Measurements from ENCODE around the gene MYORG. TPM values are rescaled to one million over a fixed set of nuclear protein-coding genes. Genes with fewer than 3 reads are reported as not detected.

MYORG gene
- total RNA-seq, 2 donors from 2014 or later = 7.4 to 12.1 TPM

DNA sequence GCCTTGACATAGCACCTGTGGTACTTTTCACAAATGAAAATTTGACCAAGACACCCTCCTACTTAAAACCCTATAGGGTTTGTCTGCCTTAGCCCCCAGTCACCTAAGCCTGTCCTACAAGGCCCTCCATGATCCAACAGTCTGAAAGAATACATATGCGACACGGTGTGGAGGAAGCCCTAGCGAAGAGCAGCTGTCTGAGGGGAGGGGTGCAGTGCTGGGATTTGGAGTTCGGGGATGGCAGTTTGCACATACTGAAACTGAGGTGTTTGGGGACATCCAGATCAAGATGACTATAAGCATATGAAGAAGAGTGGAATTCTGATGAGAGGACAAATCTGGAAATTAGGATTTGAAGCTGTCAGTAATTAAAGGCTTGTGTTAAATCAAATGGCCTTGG, 7.2 kb upstream of the MYORG start:
- TF ChIP-seq, protein P1, sequence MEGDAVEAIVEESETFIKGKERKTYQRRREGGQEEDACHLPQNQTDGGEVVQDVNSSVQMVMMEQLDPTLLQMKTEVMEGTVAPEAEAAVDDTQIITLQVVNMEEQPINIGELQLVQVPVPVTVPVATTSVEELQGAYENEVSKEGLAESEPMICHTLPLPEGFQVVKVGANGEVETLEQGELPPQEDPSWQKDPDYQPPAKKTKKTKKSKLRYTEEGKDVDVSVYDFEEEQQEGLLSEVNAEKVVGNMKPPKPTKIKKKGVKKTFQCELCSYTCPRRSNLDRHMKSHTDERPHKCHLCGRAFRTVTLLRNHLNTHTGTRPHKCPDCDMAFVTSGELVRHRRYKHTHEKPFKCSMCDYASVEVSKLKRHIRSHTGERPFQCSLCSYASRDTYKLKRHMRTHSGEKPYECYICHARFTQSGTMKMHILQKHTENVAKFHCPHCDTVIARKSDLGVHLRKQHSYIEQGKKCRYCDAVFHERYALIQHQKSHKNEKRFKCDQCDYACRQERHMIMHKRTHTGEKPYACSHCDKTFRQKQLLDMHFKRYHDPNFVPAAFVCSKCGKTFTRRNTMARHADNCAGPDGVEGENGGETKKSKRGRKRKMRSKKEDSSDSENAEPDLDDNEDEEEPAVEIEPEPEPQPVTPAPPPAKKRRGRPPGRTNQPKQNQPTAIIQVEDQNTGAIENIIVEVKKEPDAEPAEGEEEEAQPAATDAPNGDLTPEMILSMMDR (IDR thresholded peaks at IDR 0.05) = no peak
- Histone ChIP-seq H3K36me3 (no peaks in the 10 kb centered on the region), H3K4me3 (no peak overlapping the region), H3K27me3 (replicated peaks; ENCODE audit: insufficient read depth) (no peaks in the 10 kb centered on the region), H3K27ac (no peak overlapping the region), H3K9me3 (no peaks in the 10 kb centered on the region), H3K4me1 (ENCODE audit: control insufficient read depth in 1 of 2, low read depth in 2 of 2) (peaks cover 8 to 20% of the 10 kb centered on the region in 2 donors)
- ATAC-seq (ENCODE audit: insufficient number of reproducible peaks, low FRiP score, low read depth) (no peak), DNase-seq (ENCODE audit: low spot score) (no peak)

DNA sequence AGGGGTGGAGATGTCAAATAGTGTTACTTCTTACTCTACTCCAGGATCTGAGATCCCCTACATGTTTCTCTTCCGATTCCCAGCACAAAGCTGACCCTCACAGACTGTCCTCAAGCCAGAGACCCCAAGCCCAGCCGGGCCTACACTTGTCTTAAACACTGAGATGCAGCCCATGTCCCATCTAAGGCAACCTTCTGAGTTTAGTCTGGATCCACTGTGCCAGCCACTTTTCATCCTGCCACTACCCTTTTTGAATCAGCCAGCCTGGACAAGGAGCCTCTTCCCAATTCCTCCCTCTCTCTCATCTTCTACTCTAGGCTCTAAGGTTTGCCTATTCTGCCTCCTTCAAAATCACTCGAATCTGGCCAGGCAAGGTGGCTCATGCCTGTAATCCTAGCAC, 6.2 kb upstream of the MYORG start:
- ATAC-seq (ENCODE audit: insufficient number of reproducible peaks, low FRiP score, low read depth) (no peak), DNase-seq (ENCODE audit: low spot score) (no peak)

DNA sequence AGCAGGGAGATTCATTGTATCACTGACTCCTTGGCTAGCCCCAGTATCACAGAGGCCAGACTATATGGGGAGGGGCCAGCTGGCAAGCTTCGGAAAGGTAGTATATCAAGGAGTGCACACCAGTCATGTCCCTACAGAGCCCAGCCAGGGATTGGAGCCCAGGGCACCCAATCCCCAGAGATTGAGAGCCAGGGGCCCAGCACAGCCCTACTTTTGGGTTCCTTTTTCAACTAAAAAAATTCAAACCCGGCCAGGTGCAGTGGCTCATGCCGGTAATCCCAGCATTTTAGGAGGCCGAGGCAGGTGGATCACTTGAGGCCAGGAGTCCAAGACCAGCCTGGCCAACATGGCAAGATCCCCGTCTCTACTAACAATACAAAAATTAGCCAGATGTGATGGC, 5.4 kb upstream of the MYORG start:
- no peaks in the 10 kb centered on the region for H3K36me3 ChIP-seq
- H3K27me3 ChIP-seq (replicated peaks; ENCODE audit: insufficient read depth) = no peaks in the 10 kb centered on the region
- TF ChIP-seq, protein P1 (IDR thresholded peaks at IDR 0.05) = no peak
- no peak overlapping the region for H3K4me3 ChIP-seq
- ATAC-seq (ENCODE audit: insufficient number of reproducible peaks, low FRiP score, low read depth) (no peak), DNase-seq (ENCODE audit: low spot score) (no peak)
- no peak overlapping the region for H3K27ac ChIP-seq
- peaks cover 8 to 20% of the 10 kb centered on the region in 2 donors for H3K4me1 ChIP-seq (ENCODE audit: control insufficient read depth in 1 of 2, low read depth in 2 of 2)
- no peaks in the 10 kb centered on the region for H3K9me3 ChIP-seq

More for the DNA sequence above, 6.2 kb upstream of the MYORG start:
- TF ChIP-seq, protein P1 (IDR thresholded peaks at IDR 0.05) = no peak
- no peaks in the 10 kb centered on the region for H3K36me3 ChIP-seq
- no peak overlapping the region for H3K27ac ChIP-seq
- no peaks in the 10 kb centered on the region for H3K27me3 ChIP-seq (replicated peaks; ENCODE audit: insufficient read depth)
- H3K9me3 ChIP-seq = no peaks in the 10 kb centered on the region
- no peak overlapping the region for H3K4me3 ChIP-seq
- H3K4me1 ChIP-seq (ENCODE audit: control insufficient read depth in 1 of 2, low read depth in 2 of 2) = peaks cover 8 to 20% of the 10 kb centered on the region in 2 donors

DNA sequence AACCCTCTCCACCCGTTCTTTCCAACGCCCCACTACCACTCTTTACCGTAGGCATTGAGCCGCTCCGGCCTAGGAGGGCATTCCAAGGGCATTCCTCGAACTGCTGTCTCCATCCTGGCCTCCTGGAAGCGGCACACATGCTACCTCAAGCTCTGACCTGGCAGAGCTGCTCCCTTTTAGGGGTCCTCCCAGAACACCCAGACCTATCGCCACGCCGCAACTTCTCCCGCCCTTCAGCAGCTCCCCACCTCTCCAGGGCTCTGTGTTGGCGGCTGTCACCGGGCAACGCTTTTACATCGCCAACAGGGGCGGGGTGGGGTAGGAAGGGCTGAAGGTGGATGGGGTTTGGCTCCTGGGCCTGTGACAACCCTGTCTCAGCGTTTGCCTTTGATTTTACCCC, 4.6 kb upstream of the MYORG start:
- H3K4me1 ChIP-seq (ENCODE audit: control insufficient read depth in 1 of 2, low read depth in 2 of 2) = peaks cover 8 to 20% of the 10 kb centered on the region in 2 donors

DNA sequence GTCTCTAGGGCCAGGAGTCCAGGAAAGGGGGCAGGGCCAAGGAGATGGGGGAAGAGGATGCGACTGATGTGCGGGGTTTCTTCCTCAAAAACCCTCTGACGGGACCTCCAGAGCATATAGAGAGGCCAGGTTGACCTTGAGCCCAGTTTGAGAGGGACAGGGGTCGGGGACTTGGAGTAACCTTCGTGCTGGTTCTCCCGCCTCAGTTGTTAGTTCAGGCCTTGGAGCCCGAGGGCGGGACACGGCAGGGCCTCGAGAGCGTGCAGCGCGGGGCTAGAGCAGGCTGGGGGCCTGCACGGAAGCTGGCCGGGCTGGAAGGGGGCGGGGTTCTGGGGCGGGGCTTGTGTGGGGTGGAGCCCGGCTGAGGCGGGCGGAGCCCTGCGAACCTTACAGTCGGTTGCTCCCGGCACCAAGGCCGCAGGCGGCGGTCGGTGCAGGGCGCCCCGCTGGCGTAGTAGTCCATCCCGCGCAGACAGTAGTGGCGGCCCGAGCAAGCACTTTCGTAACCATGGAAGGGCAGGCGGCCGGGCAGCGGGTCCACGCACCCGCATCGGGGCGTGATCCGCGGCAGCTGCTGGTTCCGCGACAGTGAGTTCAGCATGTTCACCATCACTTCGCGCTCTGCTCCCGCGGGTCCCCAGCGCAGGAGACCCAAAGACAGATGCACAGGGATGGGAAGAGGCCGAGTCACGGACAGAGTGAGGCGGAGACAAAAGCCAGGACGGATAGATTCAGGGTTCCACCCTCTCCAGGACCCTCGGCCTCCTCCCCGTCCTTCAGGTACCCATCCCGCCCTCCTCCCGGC, 4.0 kb upstream of the MYORG start:
- Histone ChIP-seq H3K27me3 (replicated peaks; ENCODE audit: insufficient read depth) (no peaks in the 10 kb centered on the region), H3K4me3 (peak overlapping the region; percentile 71), H3K9me3 (no peaks in the 10 kb centered on the region), H3K27ac (no peak overlapping the region), H3K36me3 (no peaks in the 10 kb centered on the region), H3K4me1 (ENCODE audit: control insufficient read depth in 1 of 2, low read depth in 2 of 2) (peaks cover 11 to 26% of the 10 kb centered on the region in 2 donors)
- ATAC-seq (ENCODE audit: insufficient number of reproducible peaks, low FRiP score, low read depth) (no peak), DNase-seq (ENCODE audit: low spot score) (no peak)
- TF ChIP-seq, protein P1 (IDR thresholded peaks at IDR 0.05) = no peak

More for the DNA sequence above, 4.6 kb upstream of the MYORG start:
- Histone ChIP-seq H3K27me3 (replicated peaks; ENCODE audit: insufficient read depth) (no peaks in the 10 kb centered on the region), H3K27ac (no peak overlapping the region), H3K36me3 (no peaks in the 10 kb centered on the region), H3K4me3 (peak overlapping the region; percentile 71), H3K9me3 (no peaks in the 10 kb centered on the region)
- TF ChIP-seq, protein P1 (IDR thresholded peaks at IDR 0.05) = no peak
- no peak for DNase-seq (ENCODE audit: low spot score)
- no peak for ATAC-seq (ENCODE audit: insufficient number of reproducible peaks, low FRiP score, low read depth)
